ENCODE data around the gene UGT1A4.

Gene UGT1A4

GRCh38 chr2:233803292-233803911 lies 84.9 kb downstream of the UGT1A4 start:
- H3K27ac ChIP-seq = no peak overlapping the region
- H3K4me3 ChIP-seq = no peak overlapping the region

- H3K4me3 ChIP-seq = no peak overlapping the region
- no peak overlapping the region for H3K27ac ChIP-seq
These were observed 85.5 kb downstream of the UGT1A4 start for GRCh38 chr2:233803994-233804393.

GRCh38 chr2:233807215-233807865 lies 88.8 kb downstream of the UGT1A4 start:
- no peak overlapping the region for H3K27ac ChIP-seq
- H3K4me3 ChIP-seq = no peak overlapping the region

- no peak overlapping the region for H3K27ac ChIP-seq
- no peak overlapping the region for H3K4me3 ChIP-seq
These were observed 89.7 kb downstream of the UGT1A4 start for GRCh38 chr2:233807966-233808935.

GRCh38 chr2:233810385-233810784 lies 91.8 kb downstream of the UGT1A4 start:
- no peak overlapping the region for H3K27ac ChIP-seq
- no peak overlapping the region for H3K4me3 ChIP-seq

- H3K4me3 ChIP-seq = no peak overlapping the region
- H3K27ac ChIP-seq = no peak overlapping the region
These were observed 92.6 kb downstream of the UGT1A4 start for GRCh38 chr2:233811087-233811486.

GRCh38 chr2:233811732-233812131 lies 93.2 kb downstream of the UGT1A4 start:
- no peak overlapping the region for H3K27ac ChIP-seq
- no peak overlapping the region for H3K4me3 ChIP-seq

GRCh38 chr2:233813236-233814055 lies 94.9 kb downstream of the UGT1A4 start:
- no peak overlapping the region for H3K27ac ChIP-seq
- no peak overlapping the region for H3K4me3 ChIP-seq

- H3K27ac ChIP-seq = no peak overlapping the region
- H3K4me3 ChIP-seq = no peak overlapping the region
These were observed 95.7 kb downstream of the UGT1A4 start for GRCh38 chr2:233814056-233814835.

GRCh38 chr2:233815861-233816260 lies 97.3 kb downstream of the UGT1A4 start:
- Histone ChIP-seq H3K27ac (no peak overlapping the region), H3K4me3 (no peak overlapping the region)

GRCh38 chr2:233816334-233816733 lies 97.8 kb downstream of the UGT1A4 start:
- H3K27ac ChIP-seq = no peak overlapping the region
- no peak overlapping the region for H3K4me3 ChIP-seq

GRCh38 chr2:233816771-233817170 lies 98.2 kb downstream of the UGT1A4 start:
- H3K4me3 ChIP-seq = no peak overlapping the region
- no peak overlapping the region for H3K27ac ChIP-seq

- no peak overlapping the region for H3K27ac ChIP-seq
These were observed 98.9 kb downstream of the UGT1A4 start for GRCh38 chr2:233817361-233817911.

GRCh38 chr2:233817995-233818638 lies 99.6 kb downstream of the UGT1A4 start:
- Histone ChIP-seq H3K27ac (no peak overlapping the region), H3K4me3 (no peak overlapping the region)

More at GRCh38 chr2:233817361-233817911, 98.9 kb downstream of the UGT1A4 start:
- no peak overlapping the region for H3K4me3 ChIP-seq

- H3K4me3 ChIP-seq = no peak overlapping the region
These were observed 100.4 kb downstream of the UGT1A4 start for GRCh38 chr2:233818639-233819621.

GRCh38 chr2:233819884-233820773 lies 101.6 kb downstream of the UGT1A4 start:
- H3K4me3 ChIP-seq = no peak overlapping the region
- H3K27ac ChIP-seq = no peak overlapping the region

More at GRCh38 chr2:233818639-233819621, 100.4 kb downstream of the UGT1A4 start:
- no peak overlapping the region for H3K27ac ChIP-seq
